Sigmoid colon (tissue), 7 donors: ENCODE measurements around the gene SNCB. TPM values are rescaled to one million over a fixed set of nuclear protein-coding genes. Genes with fewer than 3 reads are reported as not detected.
A peak's percentile ranks its signal among the peaks of the same experiment; 100 is the strongest.

Experiments
- DNase-seq: peaks from one replicate; pipeline ENCODE4 v3.0.0-alpha.2; 2019
- H3K27ac ChIP-seq, 4 donors: fragments of 200-600 bp; sonication (generic); one replicate each; pipeline ENCODE4 v1.5.1; 2016 to 2019; ENCODE audit warnings: mild to moderate bottlenecking in 1 of 4
- H3K27me3 ChIP-seq, 3 donors: fragments of 200-600 bp; sonication (generic); one replicate each; pipeline ENCODE4 v1.5.1; 2019; ENCODE audit warnings: mild to moderate bottlenecking in 1 of 3
- H3K36me3 ChIP-seq, 4 donors: fragments of 200-600 bp; sonication (generic); one replicate each; pipeline ENCODE4 v1.5.1; 2016 to 2019
- H3K4me1 ChIP-seq, 4 donors: fragments of 200-600 bp; sonication (generic); one replicate each; pipeline ENCODE4 v1.5.1; 2017 to 2019
- H3K4me3 ChIP-seq, 4 donors: fragments of 200-600 bp; sonication (generic); one replicate each; pipeline ENCODE4 v1.5.1; 2017 to 2019; ENCODE audit warnings: mild to moderate bottlenecking in 2 of 4, moderate library complexity in 1 of 4
- H3K9me3 ChIP-seq, 4 donors: fragments of 200-600 bp in 3 of 4; sonication (generic) in 3 of 4; one replicate each; pipeline versions ENCODE4 v1.5.1 to v1.6.1; 2013 to 2019
- EP300 ChIP-seq, 4 donors: sonication (generic); formaldehyde crosslinking; IDR thresholded peaks; one replicate each; pipeline ENCODE4 v1.6.1; 2017; ENCODE audit warnings: antibody characterized with exemption in 4 of 4
- POLR2A ChIP-seq, 2 donors: fragments of 450-650 bp; IDR thresholded peaks; one replicate each; pipeline ENCODE4 v1.6.1; 2016; ENCODE audit warnings: antibody characterized with exemption in 2 of 2, mild to moderate bottlenecking in 2 of 2, moderate library complexity in 2 of 2
- POLR2AphosphoS5 ChIP-seq, 4 donors: sonication (generic); formaldehyde crosslinking; IDR thresholded peaks; one replicate each; pipeline ENCODE4 v1.6.1; 2017; ENCODE audit warnings: antibody characterized with exemption in 4 of 4
- WGBS, 2 donors: extraction: QIAGEN DNeasy Blood & Tissue Kit; methylation state at CpG; one replicate each; pipeline ENCODE4 v1.1.7; 2013; 5-methylcytosine and 5-hydroxymethylcytosine counted together
- intact Hi-C: fragments of 100-400 bp; cut with DNase I; formaldehyde crosslinking; loops from one replicate; pipeline ENCODE4 v1.15.1; 2023
- polyA plus RNA-seq, 3 donors: library from polyadenylated mRNA; stranded (reverse); fragments of 200-250 nt; gene quantifications; one replicate each; pipeline ENCODE4 v1.2.3, GENCODE V29; 2013
- total RNA-seq, 4 donors: library from RNA; depleted of rRNA; stranded (reverse); fragments of >200 nt; gene quantifications; one replicate each; pipeline ENCODE4 v1.1.0, GENCODE V29; 2016
- TF ChIP-seq, protein P1 (sequence below), 4 experiments: fragments of 450-650 bp in 3 of 4; fragments of 200-600 bp in 1 of 4; IDR thresholded peaks; one replicate each; pipeline ENCODE4 v1.5.1; 2016 to 2019; ENCODE audit warnings: antibody characterized with exemption in 4 of 4, mild to moderate bottlenecking in 3 of 4, moderate library complexity in 2 of 4
- donor health status: healthy with polysubstance abuse.
- donor health status: Bipolar disorder and iron deficiency.
- donor health status: healthy.

SNCB gene
- total RNA-seq (1 to 10 TPM in 1 of 4 donors, not detected in 3; 2.2 TPM), polyA plus RNA-seq (under 1 TPM in 1 of 3 donors, not detected in 2; 0.23 TPM)

DNA sequence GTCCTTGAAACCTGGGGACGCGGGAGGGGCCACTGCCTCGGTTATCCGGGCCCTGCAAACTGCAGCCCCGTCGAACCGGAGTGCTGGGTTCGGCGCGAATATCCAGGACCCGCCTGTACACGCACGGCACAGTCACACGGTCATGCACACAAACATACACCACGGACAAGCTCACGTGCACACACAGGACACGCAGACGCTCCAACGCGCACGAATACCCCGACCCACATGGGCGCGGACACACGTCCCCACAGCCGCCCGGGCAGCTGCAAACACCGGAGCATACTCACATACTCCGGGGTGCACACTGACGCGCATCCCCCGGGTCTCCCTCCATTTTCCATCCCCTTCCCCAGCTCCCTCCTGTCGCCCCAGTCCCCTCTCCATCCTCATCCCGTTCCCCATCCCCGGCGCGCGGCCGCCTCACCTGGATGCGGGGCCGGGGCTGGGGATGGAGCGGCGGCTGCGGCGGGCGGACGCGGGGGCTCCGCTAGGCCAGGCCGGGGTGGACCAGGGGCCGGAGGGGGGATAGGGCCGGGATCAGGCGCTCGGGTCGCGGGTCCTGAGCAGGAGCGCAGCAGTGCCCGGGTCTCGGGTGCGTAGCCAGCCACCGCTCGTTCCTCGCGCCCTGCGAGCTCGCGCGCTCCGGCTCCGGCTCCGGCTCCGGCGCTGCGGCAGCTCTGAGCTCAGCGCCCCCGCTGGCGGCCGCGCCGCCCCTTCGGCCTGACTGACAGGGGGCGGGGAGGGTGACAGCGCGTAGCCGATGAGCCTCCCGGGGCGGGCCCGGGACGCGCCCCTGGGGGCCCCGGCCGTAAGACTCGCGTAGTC, at the start of gene SNCB, which contains the start of gene EIF4E1B:
Gene SNCB, minus strand, starts transcription at position 682 of the 828 bp plus-strand sequence. CDS start 880 bp downstream, outside the sequence.
Gene EIF4E1B, plus strand, starts transcription at position 823 of the 828 bp plus-strand sequence. CDS start 12,113 bp downstream, outside the sequence.
- Histone ChIP-seq H3K9me3 (no peaks in the 10 kb centered on the region), H3K27ac (no peak within 1 kb of the TSS), H3K27me3 (peaks cover 32 to 80% (median 51%) of the 10 kb centered on the region in 3 donors), H3K4me3 (peak within 1 kb of the TSS in 3 of 4 donors; percentile 21 to 46 (median 42)), H3K36me3 (no peaks in the 10 kb centered on the region), H3K4me1 (peaks cover 0 to 17% (median 15%) of the 10 kb centered on the region in 4 donors)
- WGBS, 2 donors, result 1 to 2% methylated on average over 94 of the region's 94 CpGs
- no peak for TF ChIP-seq POLR2AphosphoS5 (IDR thresholded peaks at IDR 0.05)
- TF ChIP-seq EP300 (IDR thresholded peaks at IDR 0.05), result no peak
- no peak for TF ChIP-seq POLR2A (IDR thresholded peaks at IDR 0.05)
- TF ChIP-seq, protein P1, sequence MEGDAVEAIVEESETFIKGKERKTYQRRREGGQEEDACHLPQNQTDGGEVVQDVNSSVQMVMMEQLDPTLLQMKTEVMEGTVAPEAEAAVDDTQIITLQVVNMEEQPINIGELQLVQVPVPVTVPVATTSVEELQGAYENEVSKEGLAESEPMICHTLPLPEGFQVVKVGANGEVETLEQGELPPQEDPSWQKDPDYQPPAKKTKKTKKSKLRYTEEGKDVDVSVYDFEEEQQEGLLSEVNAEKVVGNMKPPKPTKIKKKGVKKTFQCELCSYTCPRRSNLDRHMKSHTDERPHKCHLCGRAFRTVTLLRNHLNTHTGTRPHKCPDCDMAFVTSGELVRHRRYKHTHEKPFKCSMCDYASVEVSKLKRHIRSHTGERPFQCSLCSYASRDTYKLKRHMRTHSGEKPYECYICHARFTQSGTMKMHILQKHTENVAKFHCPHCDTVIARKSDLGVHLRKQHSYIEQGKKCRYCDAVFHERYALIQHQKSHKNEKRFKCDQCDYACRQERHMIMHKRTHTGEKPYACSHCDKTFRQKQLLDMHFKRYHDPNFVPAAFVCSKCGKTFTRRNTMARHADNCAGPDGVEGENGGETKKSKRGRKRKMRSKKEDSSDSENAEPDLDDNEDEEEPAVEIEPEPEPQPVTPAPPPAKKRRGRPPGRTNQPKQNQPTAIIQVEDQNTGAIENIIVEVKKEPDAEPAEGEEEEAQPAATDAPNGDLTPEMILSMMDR (IDR thresholded peaks at IDR 0.05), result no peak
- DNase-seq, result no peak
- intact Hi-C loops, result no loop called here

GRCh38 chr5:176679365-176680225, 49.3 kb upstream of the SNCB start:
- Histone ChIP-seq H3K4me3 (no peak overlapping the region), H3K27me3 (peaks cover 10 to 48% (median 29%) of the 10 kb centered on the region in 3 donors), H3K9me3 (no peaks in the 10 kb centered on the region), H3K27ac (no peak overlapping the region), H3K36me3 (no peaks in the 10 kb centered on the region), H3K4me1 (peaks cover 0 to 8% (median 2%) of the 10 kb centered on the region in 4 donors)
- intact Hi-C loops, result no loop called here
- WGBS, 2 donors, result 40 to 65% methylated on average over 31 of the region's 31 CpGs
- TF ChIP-seq, protein P1 (IDR thresholded peaks at IDR 0.05), result no peak
- TF ChIP-seq POLR2A (IDR thresholded peaks at IDR 0.05) (no peak), EP300 (IDR thresholded peaks at IDR 0.05) (no peak), POLR2AphosphoS5 (IDR thresholded peaks at IDR 0.05) (no peak)
- DNase-seq, result no peak

GRCh38 chr5:176678584-176678983, 48.2 kb upstream of the SNCB start:
- Histone ChIP-seq H3K9me3 (no peaks in the 10 kb centered on the region), H3K4me1 (peaks cover 0 to 8% (median 2%) of the 10 kb centered on the region in 4 donors), H3K36me3 (no peaks in the 10 kb centered on the region), H3K27me3 (peaks cover 10 to 48% (median 29%) of the 10 kb centered on the region in 3 donors), H3K4me3 (no peak overlapping the region), H3K27ac (no peak overlapping the region)
- 65 to 74% methylated on average over 5 of the region's 5 CpGs for WGBS, 2 donors
- no peak for DNase-seq
- TF ChIP-seq POLR2A (IDR thresholded peaks at IDR 0.05), result no peak
- TF ChIP-seq, protein P1 (IDR thresholded peaks at IDR 0.05), result no peak
- TF ChIP-seq POLR2AphosphoS5 (IDR thresholded peaks at IDR 0.05), result no peak
- no peak for TF ChIP-seq EP300 (IDR thresholded peaks at IDR 0.05)
- intact Hi-C loops, result no loop called here

GRCh38 chr5:176677209-176677939, 47.0 kb upstream of the SNCB start:
- Histone ChIP-seq H3K27ac (no peak overlapping the region), H3K4me3 (no peak overlapping the region), H3K9me3 (no peaks in the 10 kb centered on the region), H3K27me3 (peaks cover 10 to 40% (median 21%) of the 10 kb centered on the region in 3 donors), H3K4me1 (peaks cover 0 to 8% (median 2%) of the 10 kb centered on the region in 4 donors), H3K36me3 (no peaks in the 10 kb centered on the region)
- TF ChIP-seq EP300 (IDR thresholded peaks at IDR 0.05) (no peak), POLR2AphosphoS5 (IDR thresholded peaks at IDR 0.05) (no peak), POLR2A (IDR thresholded peaks at IDR 0.05) (no peak)
- TF ChIP-seq, protein P1 (IDR thresholded peaks at IDR 0.05), result no peak
- intact Hi-C loops, result no loop called here
- no peak for DNase-seq
- 82% methylated on average over 12 of the region's 12 CpGs for WGBS, 2 donors
